ENCODE results near the gene PNP.

DNA sequence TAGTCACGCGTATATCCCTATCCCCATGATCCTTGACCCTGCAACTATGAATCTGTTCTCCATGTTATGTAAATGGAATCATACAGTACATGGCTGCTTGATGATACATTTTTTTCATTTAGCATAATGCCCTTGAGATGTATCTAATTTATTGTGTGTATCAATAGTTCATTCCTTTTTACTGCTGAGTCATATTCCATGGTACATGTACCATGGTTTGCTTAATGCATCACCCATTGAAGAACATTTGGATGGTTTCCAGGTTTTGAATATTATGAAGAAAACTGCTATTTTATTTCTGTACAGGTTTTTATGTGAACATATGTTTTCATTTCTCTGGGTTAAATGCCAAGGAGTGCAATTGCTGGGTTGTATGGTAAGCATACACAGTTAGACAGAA, 32.1 kb downstream of the PNP start:
- TF ChIP-seq POLR2A (IDR thresholded peaks at IDR 0.05; ENCODE audit: low read depth, low read length) (no peak), POLR2AphosphoS5 (IDR thresholded peaks at IDR 0.05; ENCODE audit: low read depth, low read length) (no peak)

Measured in GM12891 (cell line).